ENCODE measurements around the gene PTPRN2.
A peak's percentile ranks its signal among the peaks of the same experiment; 100 is the strongest.

Gene PTPRN2

GRCh38 chr7:157864911-157865310 is 722.7 kb downstream of the PTPRN2 start:
- H3K4me3 ChIP-seq (ENCODE audit: low read depth, low read length): no peak overlapping the region
- TF ChIP-seq, protein P1, sequence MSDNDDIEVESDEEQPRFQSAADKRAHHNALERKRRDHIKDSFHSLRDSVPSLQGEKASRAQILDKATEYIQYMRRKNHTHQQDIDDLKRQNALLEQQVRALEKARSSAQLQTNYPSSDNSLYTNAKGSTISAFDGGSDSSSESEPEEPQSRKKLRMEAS (IDR thresholded peaks at IDR 0.05; ENCODE audit: low read depth, low read length): no peak
- TF ChIP-seq POLR2A (IDR thresholded peaks at IDR 0.05; ENCODE audit: extremely low read depth, insufficient read length) (no peak), CTCF (IDR thresholded peaks at IDR 0.05; ENCODE audit: low read depth, low read length) (no peak), MYC (IDR thresholded peaks at IDR 0.05; ENCODE audit: low read depth, low read length) (no peak)
- no peak for DNase-seq (ENCODE audit: low read depth)

GRCh38 chr7:157863906-157864810 is 723.5 kb downstream of the PTPRN2 start:
- no peak overlapping the region for H3K4me3 ChIP-seq (ENCODE audit: low read depth, low read length)
- TF ChIP-seq MYC (IDR thresholded peaks at IDR 0.05; ENCODE audit: low read depth, low read length) (no peak; the same call in 1 of the 2 replicates), POLR2A (IDR thresholded peaks at IDR 0.05; ENCODE audit: extremely low read depth, insufficient read length) (no peak), CTCF (IDR thresholded peaks at IDR 0.05; ENCODE audit: low read depth, low read length) (no peak)
- TF ChIP-seq, protein P1 (IDR thresholded peaks at IDR 0.05; ENCODE audit: low read depth, low read length): 0 out of 2 replicates have a peak, but pooled peaks have one; percentile 21
- no peak for DNase-seq (ENCODE audit: low read depth)

- H3K4me3 ChIP-seq (ENCODE audit: low read depth, low read length): no peak overlapping the region
- no peak for DNase-seq (ENCODE audit: low read depth)
- TF ChIP-seq MYC (IDR thresholded peaks at IDR 0.05; ENCODE audit: low read depth, low read length) (no peak), POLR2A (IDR thresholded peaks at IDR 0.05; ENCODE audit: extremely low read depth, insufficient read length) (no peak), CTCF (IDR thresholded peaks at IDR 0.05; ENCODE audit: low read depth, low read length) (no peak)
- TF ChIP-seq, protein P1 (IDR thresholded peaks at IDR 0.05; ENCODE audit: low read depth, low read length): no peak
These were observed 724.4 kb downstream of the PTPRN2 start for GRCh38 chr7:157863176-157863575.

GRCh38 chr7:157862731-157863130 is 724.9 kb downstream of the PTPRN2 start:
- no peak for DNase-seq (ENCODE audit: low read depth)
- TF ChIP-seq, protein P1 (IDR thresholded peaks at IDR 0.05; ENCODE audit: low read depth, low read length): no peak
- TF ChIP-seq POLR2A (IDR thresholded peaks at IDR 0.05; ENCODE audit: extremely low read depth, insufficient read length) (no peak), CTCF (IDR thresholded peaks at IDR 0.05; ENCODE audit: low read depth, low read length) (no peak), MYC (IDR thresholded peaks at IDR 0.05; ENCODE audit: low read depth, low read length) (no peak)
- no peak overlapping the region for H3K4me3 ChIP-seq (ENCODE audit: low read depth, low read length)

GRCh38 chr7:157861551-157861950 is 726.1 kb downstream of the PTPRN2 start:
- no peak for DNase-seq (ENCODE audit: low read depth)
- TF ChIP-seq MYC (IDR thresholded peaks at IDR 0.05; ENCODE audit: low read depth, low read length): no peak
- TF ChIP-seq POLR2A (IDR thresholded peaks at IDR 0.05; ENCODE audit: extremely low read depth, insufficient read length): no peak
- TF ChIP-seq CTCF (IDR thresholded peaks at IDR 0.05; ENCODE audit: low read depth, low read length): no peak
- TF ChIP-seq, protein P1 (IDR thresholded peaks at IDR 0.05; ENCODE audit: low read depth, low read length): no peak
- no peak overlapping the region for H3K4me3 ChIP-seq (ENCODE audit: low read depth, low read length)
